Measurements from ENCODE around the gene KLK15. TPM values are rescaled to one million over a fixed set of nuclear protein-coding genes. Genes with fewer than 3 reads are reported as not detected.

KLK15 gene
- total and polyA plus RNA-seq, 2 of the 8 experiments (the other 6 are each of a cell fraction or from before 2014, with no cell fraction given), result not detected

DNA sequence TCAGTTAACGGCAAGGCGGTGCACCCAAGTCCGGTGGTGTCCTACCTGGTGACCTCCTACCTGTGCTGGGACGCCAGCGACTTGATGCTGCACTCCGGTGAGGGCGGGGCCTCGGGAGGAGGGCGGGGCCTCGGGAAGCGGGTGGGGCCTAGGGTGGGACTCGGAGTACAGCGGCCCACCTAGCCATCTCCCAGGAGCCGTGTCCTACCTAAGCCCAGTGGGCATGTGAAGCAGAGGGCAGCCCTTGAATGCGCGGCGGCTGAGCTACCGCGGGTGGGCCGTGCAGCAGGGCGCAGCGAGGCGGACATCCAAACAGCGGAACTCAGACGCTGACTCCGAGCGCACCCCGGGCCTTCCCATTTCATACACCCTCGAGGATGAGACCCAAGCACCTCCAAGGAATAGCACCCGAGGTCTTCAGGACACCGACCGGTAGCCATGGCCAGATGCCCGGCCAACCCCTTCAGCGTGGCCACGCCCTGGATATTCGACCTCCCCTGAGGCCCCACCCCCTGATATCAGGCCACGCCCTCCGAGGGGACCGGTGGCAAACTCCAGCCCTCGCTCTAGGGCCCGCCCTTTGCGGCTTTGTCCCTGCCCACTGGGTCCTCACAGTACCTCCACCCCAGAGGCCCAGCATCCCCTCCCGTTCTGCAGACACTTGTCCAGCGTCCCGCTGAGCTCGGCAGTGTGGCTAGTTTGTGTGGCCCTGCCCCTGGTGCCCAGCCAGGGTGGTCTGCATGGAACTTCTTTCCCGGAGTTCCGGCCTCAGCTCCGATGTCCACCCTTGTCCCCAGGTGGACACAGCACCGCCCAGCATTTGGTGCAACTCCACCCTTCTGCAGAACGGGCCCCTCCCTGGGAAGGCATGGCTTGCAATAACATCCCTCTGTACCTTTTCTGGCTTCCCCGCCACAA is 15.2 kb downstream of the KLK15 start (continued):
- TF ChIP-seq RNF2 (IDR thresholded peaks at IDR 0.05; ENCODE audit: borderline replicate concordance, low read depth, low read length, missing control alignments, poor library complexity, severe bottlenecking) (no peak), TCF12 (IDR thresholded peaks at IDR 0.05; ENCODE audit: low read depth, low read length) (no peak)
- TF ChIP-seq, protein P1, sequence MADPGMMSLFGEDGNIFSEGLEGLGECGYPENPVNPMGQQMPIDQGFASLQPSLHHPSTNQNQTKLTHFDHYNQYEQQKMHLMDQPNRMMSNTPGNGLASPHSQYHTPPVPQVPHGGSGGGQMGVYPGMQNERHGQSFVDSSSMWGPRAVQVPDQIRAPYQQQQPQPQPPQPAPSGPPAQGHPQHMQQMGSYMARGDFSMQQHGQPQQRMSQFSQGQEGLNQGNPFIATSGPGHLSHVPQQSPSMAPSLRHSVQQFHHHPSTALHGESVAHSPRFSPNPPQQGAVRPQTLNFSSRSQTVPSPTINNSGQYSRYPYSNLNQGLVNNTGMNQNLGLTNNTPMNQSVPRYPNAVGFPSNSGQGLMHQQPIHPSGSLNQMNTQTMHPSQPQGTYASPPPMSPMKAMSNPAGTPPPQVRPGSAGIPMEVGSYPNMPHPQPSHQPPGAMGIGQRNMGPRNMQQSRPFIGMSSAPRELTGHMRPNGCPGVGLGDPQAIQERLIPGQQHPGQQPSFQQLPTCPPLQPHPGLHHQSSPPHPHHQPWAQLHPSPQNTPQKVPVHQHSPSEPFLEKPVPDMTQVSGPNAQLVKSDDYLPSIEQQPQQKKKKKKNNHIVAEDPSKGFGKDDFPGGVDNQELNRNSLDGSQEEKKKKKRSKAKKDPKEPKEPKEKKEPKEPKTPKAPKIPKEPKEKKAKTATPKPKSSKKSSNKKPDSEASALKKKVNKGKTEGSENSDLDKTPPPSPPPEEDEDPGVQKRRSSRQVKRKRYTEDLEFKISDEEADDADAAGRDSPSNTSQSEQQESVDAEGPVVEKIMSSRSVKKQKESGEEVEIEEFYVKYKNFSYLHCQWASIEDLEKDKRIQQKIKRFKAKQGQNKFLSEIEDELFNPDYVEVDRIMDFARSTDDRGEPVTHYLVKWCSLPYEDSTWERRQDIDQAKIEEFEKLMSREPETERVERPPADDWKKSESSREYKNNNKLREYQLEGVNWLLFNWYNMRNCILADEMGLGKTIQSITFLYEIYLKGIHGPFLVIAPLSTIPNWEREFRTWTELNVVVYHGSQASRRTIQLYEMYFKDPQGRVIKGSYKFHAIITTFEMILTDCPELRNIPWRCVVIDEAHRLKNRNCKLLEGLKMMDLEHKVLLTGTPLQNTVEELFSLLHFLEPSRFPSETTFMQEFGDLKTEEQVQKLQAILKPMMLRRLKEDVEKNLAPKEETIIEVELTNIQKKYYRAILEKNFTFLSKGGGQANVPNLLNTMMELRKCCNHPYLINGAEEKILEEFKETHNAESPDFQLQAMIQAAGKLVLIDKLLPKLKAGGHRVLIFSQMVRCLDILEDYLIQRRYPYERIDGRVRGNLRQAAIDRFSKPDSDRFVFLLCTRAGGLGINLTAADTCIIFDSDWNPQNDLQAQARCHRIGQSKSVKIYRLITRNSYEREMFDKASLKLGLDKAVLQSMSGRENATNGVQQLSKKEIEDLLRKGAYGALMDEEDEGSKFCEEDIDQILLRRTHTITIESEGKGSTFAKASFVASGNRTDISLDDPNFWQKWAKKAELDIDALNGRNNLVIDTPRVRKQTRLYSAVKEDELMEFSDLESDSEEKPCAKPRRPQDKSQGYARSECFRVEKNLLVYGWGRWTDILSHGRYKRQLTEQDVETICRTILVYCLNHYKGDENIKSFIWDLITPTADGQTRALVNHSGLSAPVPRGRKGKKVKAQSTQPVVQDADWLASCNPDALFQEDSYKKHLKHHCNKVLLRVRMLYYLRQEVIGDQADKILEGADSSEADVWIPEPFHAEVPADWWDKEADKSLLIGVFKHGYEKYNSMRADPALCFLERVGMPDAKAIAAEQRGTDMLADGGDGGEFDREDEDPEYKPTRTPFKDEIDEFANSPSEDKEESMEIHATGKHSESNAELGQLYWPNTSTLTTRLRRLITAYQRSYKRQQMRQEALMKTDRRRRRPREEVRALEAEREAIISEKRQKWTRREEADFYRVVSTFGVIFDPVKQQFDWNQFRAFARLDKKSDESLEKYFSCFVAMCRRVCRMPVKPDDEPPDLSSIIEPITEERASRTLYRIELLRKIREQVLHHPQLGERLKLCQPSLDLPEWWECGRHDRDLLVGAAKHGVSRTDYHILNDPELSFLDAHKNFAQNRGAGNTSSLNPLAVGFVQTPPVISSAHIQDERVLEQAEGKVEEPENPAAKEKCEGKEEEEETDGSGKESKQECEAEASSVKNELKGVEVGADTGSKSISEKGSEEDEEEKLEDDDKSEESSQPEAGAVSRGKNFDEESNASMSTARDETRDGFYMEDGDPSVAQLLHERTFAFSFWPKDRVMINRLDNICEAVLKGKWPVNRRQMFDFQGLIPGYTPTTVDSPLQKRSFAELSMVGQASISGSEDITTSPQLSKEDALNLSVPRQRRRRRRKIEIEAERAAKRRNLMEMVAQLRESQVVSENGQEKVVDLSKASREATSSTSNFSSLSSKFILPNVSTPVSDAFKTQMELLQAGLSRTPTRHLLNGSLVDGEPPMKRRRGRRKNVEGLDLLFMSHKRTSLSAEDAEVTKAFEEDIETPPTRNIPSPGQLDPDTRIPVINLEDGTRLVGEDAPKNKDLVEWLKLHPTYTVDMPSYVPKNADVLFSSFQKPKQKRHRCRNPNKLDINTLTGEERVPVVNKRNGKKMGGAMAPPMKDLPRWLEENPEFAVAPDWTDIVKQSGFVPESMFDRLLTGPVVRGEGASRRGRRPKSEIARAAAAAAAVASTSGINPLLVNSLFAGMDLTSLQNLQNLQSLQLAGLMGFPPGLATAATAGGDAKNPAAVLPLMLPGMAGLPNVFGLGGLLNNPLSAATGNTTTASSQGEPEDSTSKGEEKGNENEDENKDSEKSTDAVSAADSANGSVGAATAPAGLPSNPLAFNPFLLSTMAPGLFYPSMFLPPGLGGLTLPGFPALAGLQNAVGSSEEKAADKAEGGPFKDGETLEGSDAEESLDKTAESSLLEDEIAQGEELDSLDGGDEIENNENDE (IDR thresholded peaks at IDR 0.05; ENCODE audit: insufficient replicate concordance, low read length), result no peak
- TF ChIP-seq, protein P2, sequence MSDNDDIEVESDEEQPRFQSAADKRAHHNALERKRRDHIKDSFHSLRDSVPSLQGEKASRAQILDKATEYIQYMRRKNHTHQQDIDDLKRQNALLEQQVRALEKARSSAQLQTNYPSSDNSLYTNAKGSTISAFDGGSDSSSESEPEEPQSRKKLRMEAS (IDR thresholded peaks at IDR 0.05), result no peak
- TF ChIP-seq, protein P3, sequence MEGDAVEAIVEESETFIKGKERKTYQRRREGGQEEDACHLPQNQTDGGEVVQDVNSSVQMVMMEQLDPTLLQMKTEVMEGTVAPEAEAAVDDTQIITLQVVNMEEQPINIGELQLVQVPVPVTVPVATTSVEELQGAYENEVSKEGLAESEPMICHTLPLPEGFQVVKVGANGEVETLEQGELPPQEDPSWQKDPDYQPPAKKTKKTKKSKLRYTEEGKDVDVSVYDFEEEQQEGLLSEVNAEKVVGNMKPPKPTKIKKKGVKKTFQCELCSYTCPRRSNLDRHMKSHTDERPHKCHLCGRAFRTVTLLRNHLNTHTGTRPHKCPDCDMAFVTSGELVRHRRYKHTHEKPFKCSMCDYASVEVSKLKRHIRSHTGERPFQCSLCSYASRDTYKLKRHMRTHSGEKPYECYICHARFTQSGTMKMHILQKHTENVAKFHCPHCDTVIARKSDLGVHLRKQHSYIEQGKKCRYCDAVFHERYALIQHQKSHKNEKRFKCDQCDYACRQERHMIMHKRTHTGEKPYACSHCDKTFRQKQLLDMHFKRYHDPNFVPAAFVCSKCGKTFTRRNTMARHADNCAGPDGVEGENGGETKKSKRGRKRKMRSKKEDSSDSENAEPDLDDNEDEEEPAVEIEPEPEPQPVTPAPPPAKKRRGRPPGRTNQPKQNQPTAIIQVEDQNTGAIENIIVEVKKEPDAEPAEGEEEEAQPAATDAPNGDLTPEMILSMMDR (IDR thresholded peaks at IDR 0.05; ENCODE audit: control extremely low read depth in 1 of 3, insufficient read depth in 1 of 3, low read depth in 1 of 3, low read length in 3 of 3), result no peak

All from H1 (cell line).